NCI-H526 treated with DMSO at 0.1 percent for 48 hours (cell line): Measurements from ENCODE around the gene TRIM69.

ENCODE experiments used
- DNase-seq: peaks from one replicate; lab custom pipeline; 2025; lab: John Stamatoyannopoulos, UW

TRIM69 gene

DNA sequence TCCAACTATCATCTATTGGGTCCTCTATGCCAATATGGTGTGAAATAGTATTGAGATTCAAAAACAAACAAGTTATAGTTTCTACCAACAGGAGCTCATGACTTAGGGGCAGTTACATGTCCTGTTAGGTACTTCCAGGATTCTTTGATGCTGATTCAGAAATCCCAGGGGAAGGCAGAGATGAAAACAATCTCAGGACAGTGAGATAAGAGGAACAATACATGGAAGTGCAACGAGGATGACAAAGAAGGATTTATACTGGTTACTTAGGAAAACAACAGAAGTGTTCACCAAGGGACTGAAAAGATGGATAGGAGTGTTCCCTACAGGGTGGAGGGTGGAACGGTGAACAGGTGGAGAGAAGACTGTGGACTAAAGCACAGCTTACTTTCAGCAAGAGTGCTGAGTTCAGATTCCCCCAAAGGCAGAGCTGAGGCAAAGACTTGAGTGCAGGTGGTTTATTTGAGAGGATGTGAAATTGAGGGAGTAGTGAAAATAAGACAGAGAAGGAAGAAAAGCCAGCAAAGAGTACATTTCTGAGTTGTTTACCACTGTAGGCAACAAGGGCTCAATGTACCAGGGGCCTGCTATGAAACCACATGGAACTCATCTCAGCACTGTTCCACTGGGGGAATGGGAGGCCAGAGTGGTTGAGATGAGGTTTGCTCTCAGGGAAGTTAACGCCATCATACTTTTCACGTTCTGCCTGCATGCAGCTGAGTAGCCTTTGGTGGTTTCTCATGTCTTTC is 68.1 kb downstream of the TRIM69 start:
- DNase-seq: no peak

DNA sequence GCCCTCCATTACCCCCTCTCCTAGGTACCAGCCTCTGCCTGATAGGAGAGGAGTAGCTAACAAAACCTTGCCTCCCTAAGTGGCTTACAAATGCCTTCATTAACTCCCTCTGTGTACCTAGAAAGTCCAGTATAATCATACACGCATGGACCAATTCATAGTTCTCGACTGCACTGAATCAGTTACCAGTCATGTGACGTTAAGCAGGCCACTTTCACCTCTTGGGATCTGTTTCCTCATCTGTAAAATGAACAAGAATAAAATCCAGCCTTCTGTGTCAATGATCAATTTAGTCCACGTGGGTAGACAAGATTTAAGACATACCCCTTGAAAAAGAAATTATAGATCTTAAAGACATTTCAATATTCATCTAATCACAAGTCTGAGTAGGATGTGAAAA is 72.2 kb downstream of the TRIM69 start:
- DNase-seq: no peak

DNA sequence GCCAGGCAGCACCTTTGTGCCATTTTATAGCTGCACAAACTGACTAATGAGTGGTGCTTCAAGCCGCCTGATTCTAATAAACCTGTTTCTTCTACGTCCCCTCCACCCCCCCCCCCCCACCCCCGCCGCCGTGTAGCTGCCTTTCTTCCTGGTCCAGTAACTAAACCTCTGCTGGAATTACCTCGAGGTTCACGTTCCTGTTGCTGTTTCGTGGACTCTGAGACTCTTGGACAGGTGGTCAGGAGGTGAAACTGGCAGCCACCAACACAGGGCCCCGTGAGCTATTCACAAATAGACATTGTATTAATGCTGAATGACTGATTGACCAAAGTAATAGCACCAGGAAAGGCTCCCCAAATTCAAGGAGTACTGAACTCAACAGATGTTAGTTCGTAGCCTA is 73.9 kb downstream of the TRIM69 start:
- no peak for DNase-seq

DNA sequence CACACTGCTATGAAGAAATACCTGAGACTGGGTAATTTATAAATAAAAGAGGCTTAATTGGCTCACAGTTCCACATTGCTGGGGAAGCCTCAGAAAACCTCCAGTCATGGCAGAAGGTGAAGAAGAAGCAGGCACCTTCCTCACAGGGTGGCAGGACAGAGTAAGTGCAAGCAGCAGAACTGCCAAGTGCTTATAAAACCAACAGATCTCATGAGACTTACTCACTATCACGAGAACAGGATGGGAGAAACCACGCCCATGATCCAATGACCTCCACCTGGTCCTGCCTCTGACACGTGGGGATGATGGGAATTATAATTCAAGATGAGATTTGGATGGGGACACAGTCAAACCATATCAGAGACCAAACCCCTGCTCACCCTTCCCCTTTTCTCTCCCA is 75.0 kb downstream of the TRIM69 start:
- no peak for DNase-seq

DNA sequence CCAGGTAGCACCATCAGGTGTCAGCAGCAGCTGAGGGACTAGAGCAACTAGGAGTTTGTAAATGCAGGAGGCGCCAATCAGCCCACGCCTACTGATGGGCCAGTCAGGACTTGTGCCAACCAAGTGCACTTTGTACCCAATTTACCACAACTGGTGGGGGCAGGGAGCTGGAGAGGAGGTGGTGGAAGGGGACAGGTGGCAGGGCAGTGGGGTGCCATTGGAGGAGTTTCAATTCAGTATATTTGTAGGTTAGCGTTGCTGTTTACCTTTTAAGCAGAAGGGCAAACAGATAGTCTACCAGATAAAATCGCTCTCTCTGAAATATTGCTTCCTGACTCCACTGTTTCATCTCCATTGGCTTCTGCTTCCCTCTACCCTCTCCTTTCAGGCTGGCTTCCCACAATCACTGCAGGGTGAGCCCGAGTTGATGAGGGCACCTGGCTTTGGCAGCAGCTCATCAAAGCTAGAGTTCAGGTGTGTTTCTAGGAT is 75.7 kb downstream of the TRIM69 start:
- peak; percentile 86 for DNase-seq

DNA sequence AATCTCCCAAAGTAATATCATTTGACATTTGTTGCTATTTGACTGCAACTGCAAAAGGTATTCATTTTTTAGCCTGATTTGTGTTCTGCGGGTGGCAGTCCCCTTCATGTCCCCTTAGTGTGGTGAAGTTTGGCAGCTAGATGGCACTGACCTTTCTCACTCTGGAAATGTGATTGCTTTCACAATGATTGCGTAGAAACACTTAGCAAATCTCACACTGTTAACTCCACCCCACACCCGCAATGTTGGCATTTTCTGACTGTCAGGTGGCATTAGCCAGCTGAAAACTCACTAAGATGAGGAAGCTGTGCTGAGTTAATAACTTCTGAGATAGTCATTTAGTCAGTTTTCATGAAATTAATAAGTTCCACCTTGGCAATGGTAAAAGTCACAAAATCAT is 76.9 kb downstream of the TRIM69 start:
- no peak for DNase-seq
